ENCODE measurements around the gene ASPRV1. TPM values are rescaled to one million over a fixed set of nuclear protein-coding genes. Genes with fewer than 3 reads are reported as not detected.

Gene ASPRV1
- total and polyA plus RNA-seq, 9 donors: 1.1 to 5.5 (median 4.4) TPM

DNA sequence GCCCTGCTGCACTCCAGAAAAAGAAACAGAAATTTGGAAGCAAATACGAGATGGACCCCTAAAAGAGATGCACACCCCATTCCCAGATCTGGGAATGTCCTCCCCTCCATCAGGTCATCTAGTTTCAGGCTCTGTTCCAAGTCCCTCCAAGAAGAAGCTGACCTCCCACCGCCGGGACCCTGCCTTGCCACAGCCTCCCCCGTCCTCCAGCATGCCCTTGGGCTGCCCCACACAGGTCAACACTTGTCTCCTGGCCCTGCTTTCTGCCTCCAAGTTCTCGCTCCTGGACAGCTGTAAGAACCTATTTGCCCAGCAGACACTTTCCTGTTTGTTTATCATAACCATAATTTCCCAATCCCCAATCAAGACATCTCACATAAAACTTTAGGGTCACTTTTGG lies 2.0 kb downstream of the ASPRV1 start:
- Histone ChIP-seq H3K4me1 (ENCODE audit: insufficient read depth) (no peaks in the 10 kb centered on the region), H3K36me3 (no peaks in the 10 kb centered on the region), H3K27ac (no peak overlapping the region), H3K4me3 (no peak overlapping the region), H3K27me3 (no peaks in the 10 kb centered on the region), H3K9me3 (no peaks in the 10 kb centered on the region)
- DNase-seq: no peak
- intact Hi-C loops (cut with DNase I): no loop called here
- WGBS, 3 donors: 45 to 73% (median 52%) methylated on average over 5 of the region's 5 CpGs
- TF ChIP-seq POLR2A (IDR thresholded peaks at IDR 0.05): no peak
- no peak for TF ChIP-seq EP300 (IDR thresholded peaks at IDR 0.05)
- TF ChIP-seq CTCF (IDR thresholded peaks at IDR 0.05): no peak

- TF ChIP-seq EP300 (IDR thresholded peaks at IDR 0.05) (no peak), CTCF (IDR thresholded peaks at IDR 0.05) (no peak), POLR2A (IDR thresholded peaks at IDR 0.05) (no peak)
- Histone ChIP-seq H3K4me3 (no peak overlapping the region), H3K4me1 (ENCODE audit: insufficient read depth) (no peaks in the 10 kb centered on the region), H3K27me3 (no peaks in the 10 kb centered on the region), H3K9me3 (no peaks in the 10 kb centered on the region), H3K36me3 (no peaks in the 10 kb centered on the region), H3K27ac (no peak overlapping the region)
- intact Hi-C loops (cut with DNase I): no loop called here
- no peak for DNase-seq
- WGBS, 3 donors: 65 to 71% (median 66%) methylated on average over 6 of the region's 6 CpGs
These were observed 3.0 kb downstream of the ASPRV1 start for GRCh38 chr2:69958480-69958879.

- intact Hi-C loops (cut with DNase I): no loop called here
- 31 to 53% (median 39%) methylated on average over 8 of the region's 8 CpGs for WGBS, 3 donors
- no peak for DNase-seq
- Histone ChIP-seq H3K36me3 (no peaks in the 10 kb centered on the region), H3K4me3 (no peak overlapping the region), H3K4me1 (ENCODE audit: insufficient read depth) (no peaks in the 10 kb centered on the region), H3K27ac (no peak overlapping the region), H3K27me3 (no peaks in the 10 kb centered on the region), H3K9me3 (no peaks in the 10 kb centered on the region)
- TF ChIP-seq POLR2A (IDR thresholded peaks at IDR 0.05) (no peak), CTCF (IDR thresholded peaks at IDR 0.05) (no peak), EP300 (IDR thresholded peaks at IDR 0.05) (no peak)
These were observed 3.5 kb downstream of the ASPRV1 start for GRCh38 chr2:69957965-69958364.

GRCh38 chr2:69956475-69956979 lies 4.9 kb downstream of the ASPRV1 start:
- no peak overlapping the region for H3K27ac ChIP-seq
- 87 to 92% (median 91%) methylated on average over 6 of the region's 6 CpGs for WGBS, 3 donors
- H3K27me3 ChIP-seq: no peaks in the 10 kb centered on the region
- H3K36me3 ChIP-seq: no peaks in the 10 kb centered on the region
- intact Hi-C loops (cut with DNase I): no loop called here
- no peak for TF ChIP-seq EP300 (IDR thresholded peaks at IDR 0.05)
- no peak for TF ChIP-seq POLR2A (IDR thresholded peaks at IDR 0.05)
- TF ChIP-seq CTCF (IDR thresholded peaks at IDR 0.05): no peak
- no peak overlapping the region for H3K4me3 ChIP-seq
- no peaks in the 10 kb centered on the region for H3K4me1 ChIP-seq (ENCODE audit: insufficient read depth)
- no peak for DNase-seq
- H3K9me3 ChIP-seq: no peaks in the 10 kb centered on the region
